Measurements from ENCODE around the gene ACSL3. TPM values are rescaled to one million over a fixed set of nuclear protein-coding genes. Genes with fewer than 3 reads are reported as not detected.

Gene ACSL3
- total RNA-seq, 1 donor from 2014 or later = 87.0 TPM

- peaks cover 11% of the 10 kb centered on the region for H3K36me3 Mint-ChIP-seq (ENCODE audit: unreplicated experiment)
- TF ChIP-seq CTCF (IDR thresholded peaks at IDR 0.05; ENCODE audit: partially characterized antibody, unreplicated experiment) = no peak
These were observed 104.7 kb downstream of the ACSL3 start for GRCh38 chr2:222965555-222965954.

GRCh38 chr2:222968550-222969155 lies 107.8 kb downstream of the ACSL3 start:
- H3K4me3 Mint-ChIP-seq (ENCODE audit: unreplicated experiment) = no peak overlapping the region
- H3K36me3 Mint-ChIP-seq (ENCODE audit: unreplicated experiment) = peaks cover 3% of the 10 kb centered on the region
- no peaks in the 10 kb centered on the region for H3K9me3 Mint-ChIP-seq (ENCODE audit: unreplicated experiment)
- H3K4me1 Mint-ChIP-seq (ENCODE audit: low read depth, unreplicated experiment) = no peaks in the 10 kb centered on the region
- no peak for TF ChIP-seq CTCF (IDR thresholded peaks at IDR 0.05; ENCODE audit: partially characterized antibody, unreplicated experiment)
- no peak overlapping the region for H3K27ac Mint-ChIP-seq (ENCODE audit: unreplicated experiment)
- H3K27me3 Mint-ChIP-seq (ENCODE audit: unreplicated experiment) = peaks cover 2% of the 10 kb centered on the region
- no peak for DNase-seq

More at GRCh38 chr2:222965555-222965954, 104.7 kb downstream of the ACSL3 start:
- Mint-ChIP-seq H3K4me1 (ENCODE audit: low read depth, unreplicated experiment) (no peaks in the 10 kb centered on the region), H3K27ac (ENCODE audit: unreplicated experiment) (no peak overlapping the region), H3K4me3 (ENCODE audit: unreplicated experiment) (no peak overlapping the region), H3K27me3 (ENCODE audit: unreplicated experiment) (peaks cover 7% of the 10 kb centered on the region), H3K9me3 (ENCODE audit: unreplicated experiment) (peaks cover 4% of the 10 kb centered on the region)
- no peak for DNase-seq

DNA sequence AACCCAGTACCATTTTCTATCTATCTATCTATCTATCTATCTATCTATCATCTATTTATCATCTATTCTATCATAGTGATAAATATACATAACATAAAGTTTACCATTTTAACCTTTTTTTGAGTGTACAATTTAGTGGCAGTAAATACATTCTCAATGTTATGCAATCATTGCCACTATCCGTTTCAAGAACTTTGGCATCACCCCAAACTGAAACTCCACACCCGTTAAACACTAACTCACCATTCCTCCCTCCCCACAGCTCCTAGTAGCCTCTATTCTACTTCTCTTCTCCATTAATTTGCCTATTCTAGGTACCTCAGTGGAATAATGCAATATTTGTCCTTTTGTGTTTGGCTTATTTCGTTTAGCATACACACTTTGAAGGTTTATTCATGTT lies 108.7 kb downstream of the ACSL3 start:
- DNase-seq = no peak
- Mint-ChIP-seq H3K36me3 (ENCODE audit: unreplicated experiment) (peaks cover 3% of the 10 kb centered on the region), H3K4me3 (ENCODE audit: unreplicated experiment) (no peak overlapping the region), H3K27ac (ENCODE audit: unreplicated experiment) (no peak overlapping the region), H3K27me3 (ENCODE audit: unreplicated experiment) (peaks cover 2% of the 10 kb centered on the region), H3K4me1 (ENCODE audit: low read depth, unreplicated experiment) (no peaks in the 10 kb centered on the region), H3K9me3 (ENCODE audit: unreplicated experiment) (no peaks in the 10 kb centered on the region)
- no peak for TF ChIP-seq CTCF (IDR thresholded peaks at IDR 0.05; ENCODE audit: partially characterized antibody, unreplicated experiment)

GRCh38 chr2:222972420-222972819 lies 111.6 kb downstream of the ACSL3 start:
- no peaks in the 10 kb centered on the region for H3K4me1 Mint-ChIP-seq (ENCODE audit: low read depth, unreplicated experiment)
- H3K4me3 Mint-ChIP-seq (ENCODE audit: unreplicated experiment) = no peak overlapping the region
- H3K27ac Mint-ChIP-seq (ENCODE audit: unreplicated experiment) = no peak overlapping the region
- DNase-seq = no peak
- no peaks in the 10 kb centered on the region for H3K27me3 Mint-ChIP-seq (ENCODE audit: unreplicated experiment)
- H3K36me3 Mint-ChIP-seq (ENCODE audit: unreplicated experiment) = no peaks in the 10 kb centered on the region
- no peak for TF ChIP-seq CTCF (IDR thresholded peaks at IDR 0.05; ENCODE audit: partially characterized antibody, unreplicated experiment)
- no peaks in the 10 kb centered on the region for H3K9me3 Mint-ChIP-seq (ENCODE audit: unreplicated experiment)

DNA sequence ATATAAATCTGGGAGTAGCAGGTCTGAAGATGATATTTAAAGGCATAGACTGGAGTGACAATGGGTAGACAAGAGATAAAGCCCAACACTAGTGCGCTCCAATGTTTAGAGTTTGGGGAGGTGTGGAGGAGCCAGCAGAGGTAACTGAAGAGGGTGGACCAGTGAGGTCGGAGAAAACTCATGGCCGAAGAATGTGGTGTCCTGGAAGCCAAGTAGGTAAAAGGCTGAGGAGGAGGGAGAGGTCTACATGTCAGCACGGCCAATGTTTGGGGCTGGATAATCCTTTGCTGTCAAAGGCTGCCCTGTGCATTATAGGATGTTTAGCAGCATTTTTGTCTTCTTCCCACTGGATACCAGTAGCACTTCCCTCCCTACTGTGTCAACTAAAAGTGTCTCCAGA lies 112.4 kb downstream of the ACSL3 start:
- H3K4me1 Mint-ChIP-seq (ENCODE audit: low read depth, unreplicated experiment) = no peaks in the 10 kb centered on the region
- no peak overlapping the region for H3K27ac Mint-ChIP-seq (ENCODE audit: unreplicated experiment)
- no peaks in the 10 kb centered on the region for H3K9me3 Mint-ChIP-seq (ENCODE audit: unreplicated experiment)
- no peaks in the 10 kb centered on the region for H3K36me3 Mint-ChIP-seq (ENCODE audit: unreplicated experiment)
- no peaks in the 10 kb centered on the region for H3K27me3 Mint-ChIP-seq (ENCODE audit: unreplicated experiment)
- no peak overlapping the region for H3K4me3 Mint-ChIP-seq (ENCODE audit: unreplicated experiment)
- no peak for TF ChIP-seq CTCF (IDR thresholded peaks at IDR 0.05; ENCODE audit: partially characterized antibody, unreplicated experiment)
- no peak for DNase-seq

Data from glutamatergic neuron (in vitro differentiated cells).